ENCODE results near the gene TAF4. TPM values are rescaled to one million over a fixed set of nuclear protein-coding genes. Genes with fewer than 3 reads are reported as not detected.

TAF4 gene
- total RNA-seq, 4 donors from 2014 or later = 8.0 to 24.9 (median 13.9) TPM

GRCh38 chr20:61998343-61999121 lies 67.1 kb downstream of the TAF4 start:
- ATAC-seq (no peak), DNase-seq (no peak)
- Histone ChIP-seq H3K9me3 (no peaks in the 10 kb centered on the region), H3K36me3 (peaks cover 0 to 93% of the 10 kb centered on the region in 2 donors), H3K4me1 (no peaks in the 10 kb centered on the region), H3K27me3 (no peaks in the 10 kb centered on the region), H3K27ac (no peak overlapping the region), H3K4me3 (no peak overlapping the region)
- no peak for TF ChIP-seq POLR2A (IDR thresholded peaks at IDR 0.05)
- TF ChIP-seq CTCF (IDR thresholded peaks at IDR 0.05 in 4 of 5, conservative IDR thresholded peaks at IDR 0.05 in 1 of 5) = no peak
- in situ Hi-C loops (cut with MboI; ENCODE audit: low sequenced_read_pairs in 4 of 4) = no loop called here
- intact Hi-C loops (cut with DNase I; ENCODE audit: low total_unique reads) = no loop called here

GRCh38 chr20:61997891-61998290 lies 67.8 kb downstream of the TAF4 start:
- Histone ChIP-seq H3K4me1 (no peaks in the 10 kb centered on the region), H3K27me3 (no peaks in the 10 kb centered on the region), H3K27ac (no peak overlapping the region), H3K4me3 (no peak overlapping the region), H3K36me3 (peaks cover 0 to 93% of the 10 kb centered on the region in 2 donors), H3K9me3 (no peaks in the 10 kb centered on the region)
- TF ChIP-seq POLR2A (IDR thresholded peaks at IDR 0.05) = no peak
- no peak for TF ChIP-seq CTCF (IDR thresholded peaks at IDR 0.05 in 4 of 5, conservative IDR thresholded peaks at IDR 0.05 in 1 of 5)
- no peak for DNase-seq
- intact Hi-C loops (cut with DNase I; ENCODE audit: low total_unique reads) = no loop called here
- in situ Hi-C loops (cut with MboI; ENCODE audit: low sequenced_read_pairs in 4 of 4) = no loop called here
- no peak for ATAC-seq

- H3K27me3 ChIP-seq = no peaks in the 10 kb centered on the region
- H3K4me1 ChIP-seq = no peaks in the 10 kb centered on the region
- no peak overlapping the region for H3K4me3 ChIP-seq
- H3K36me3 ChIP-seq = peaks cover 0 to 93% of the 10 kb centered on the region in 2 donors
- DNase-seq (no peak), ATAC-seq (no peak)
- no peaks in the 10 kb centered on the region for H3K9me3 ChIP-seq
- no peak overlapping the region for H3K27ac ChIP-seq
- no peak for TF ChIP-seq POLR2A (IDR thresholded peaks at IDR 0.05)
- TF ChIP-seq CTCF (IDR thresholded peaks at IDR 0.05 in 4 of 5, conservative IDR thresholded peaks at IDR 0.05 in 1 of 5) = no peak
- in situ Hi-C loops (cut with MboI; ENCODE audit: low sequenced_read_pairs in 4 of 4) = no loop called here
- intact Hi-C loops (cut with DNase I; ENCODE audit: low total_unique reads) = no loop called here
Observed at GRCh38 chr20:61997372-61997771, 68.3 kb downstream of the TAF4 start.

DNA sequence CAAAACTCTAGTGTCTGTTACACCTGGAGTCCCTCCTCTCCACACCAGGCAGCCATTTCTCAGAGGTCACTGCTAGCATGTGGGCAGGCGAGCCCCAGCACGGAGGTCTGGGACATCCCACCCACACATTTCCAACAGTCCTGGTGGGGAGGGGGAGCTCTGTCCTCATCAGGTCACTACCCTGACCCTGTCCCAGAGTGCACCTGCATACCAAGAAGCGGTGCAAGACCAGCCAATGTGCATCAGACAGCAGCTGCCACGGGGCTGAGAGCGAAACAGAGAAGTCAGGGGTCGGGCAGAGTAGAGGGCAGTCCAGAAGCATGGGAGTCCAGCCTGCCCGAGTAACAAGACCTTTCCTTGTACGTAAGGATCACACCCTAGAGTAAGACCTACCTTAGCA lies 71.1 kb downstream of the TAF4 start:
- no peak for DNase-seq

More for the DNA sequence above, 71.1 kb downstream of the TAF4 start:
- no peak for TF ChIP-seq CTCF (IDR thresholded peaks at IDR 0.05 in 4 of 5, conservative IDR thresholded peaks at IDR 0.05 in 1 of 5)
- TF ChIP-seq POLR2A (IDR thresholded peaks at IDR 0.05) = no peak
- ATAC-seq = no peak
- intact Hi-C loops (cut with DNase I; ENCODE audit: low total_unique reads) = no loop called here
- Histone ChIP-seq H3K9me3 (peaks cover 0 to 7% (median 6%) of the 10 kb centered on the region in 3 donors), H3K36me3 (peaks cover 3 to 92% of the 10 kb centered on the region in 2 donors), H3K27ac (no peak overlapping the region), H3K27me3 (no peaks in the 10 kb centered on the region), H3K4me3 (no peak overlapping the region), H3K4me1 (no peaks in the 10 kb centered on the region)
- in situ Hi-C loops (cut with MboI; ENCODE audit: low sequenced_read_pairs in 4 of 4) = no loop called here

Data from gastrocnemius medialis (tissue), 4 donors.